ENCODE measurements around the gene SPTAN1.

Gene SPTAN1

DNA sequence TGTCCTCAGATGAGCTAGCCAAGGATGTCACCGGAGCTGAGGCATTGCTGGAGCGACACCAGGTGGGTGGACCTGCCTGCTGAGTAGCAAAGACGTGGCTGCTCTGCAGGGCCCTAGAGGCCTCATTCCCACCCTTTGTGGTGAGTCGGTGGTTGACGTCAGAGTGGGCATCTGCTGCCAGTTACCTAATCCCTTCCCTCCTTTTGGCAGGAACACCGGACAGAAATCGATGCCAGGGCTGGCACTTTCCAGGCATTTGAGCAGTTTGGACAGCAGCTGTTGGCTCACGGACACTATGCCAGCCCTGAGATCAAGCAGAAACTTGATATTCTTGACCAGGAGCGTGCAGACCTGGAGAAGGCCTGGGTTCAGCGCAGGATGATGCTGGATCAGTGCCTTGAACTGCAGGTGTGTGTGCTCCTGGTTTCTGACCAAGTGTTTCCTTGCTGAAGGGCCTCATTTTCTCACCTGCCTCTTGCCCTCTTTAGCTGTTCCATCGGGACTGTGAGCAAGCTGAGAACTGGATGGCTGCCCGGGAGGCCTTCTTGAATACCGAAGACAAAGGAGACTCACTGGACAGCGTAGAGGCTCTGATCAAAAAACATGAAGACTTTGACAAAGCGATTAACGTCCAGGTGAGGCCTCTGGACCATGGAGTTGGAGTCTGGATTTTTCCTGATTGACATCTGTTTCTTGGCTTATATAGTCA, 55.4 kb downstream of the SPTAN1 start:
- no peak for DNase-seq

DNA sequence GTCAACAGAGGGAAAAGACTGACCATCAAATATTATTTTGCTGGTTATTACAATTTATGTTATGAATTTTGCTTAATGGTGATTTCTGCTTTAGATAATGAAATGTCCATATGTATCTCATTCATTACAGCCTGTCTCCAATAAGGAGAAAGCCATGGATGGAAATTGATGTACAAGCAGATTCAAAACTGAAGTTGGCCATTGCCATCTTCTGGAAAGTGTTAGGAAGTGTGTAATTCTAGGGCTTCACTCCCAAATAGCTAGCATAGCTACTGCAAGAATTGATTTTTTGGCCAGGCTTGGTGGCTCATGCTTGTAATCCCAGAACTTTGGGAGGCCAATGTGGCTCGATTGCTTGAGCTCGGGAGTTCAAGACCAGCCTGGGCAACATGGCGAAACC, 58.5 kb downstream of the SPTAN1 start:
- DNase-seq = no peak

DNA sequence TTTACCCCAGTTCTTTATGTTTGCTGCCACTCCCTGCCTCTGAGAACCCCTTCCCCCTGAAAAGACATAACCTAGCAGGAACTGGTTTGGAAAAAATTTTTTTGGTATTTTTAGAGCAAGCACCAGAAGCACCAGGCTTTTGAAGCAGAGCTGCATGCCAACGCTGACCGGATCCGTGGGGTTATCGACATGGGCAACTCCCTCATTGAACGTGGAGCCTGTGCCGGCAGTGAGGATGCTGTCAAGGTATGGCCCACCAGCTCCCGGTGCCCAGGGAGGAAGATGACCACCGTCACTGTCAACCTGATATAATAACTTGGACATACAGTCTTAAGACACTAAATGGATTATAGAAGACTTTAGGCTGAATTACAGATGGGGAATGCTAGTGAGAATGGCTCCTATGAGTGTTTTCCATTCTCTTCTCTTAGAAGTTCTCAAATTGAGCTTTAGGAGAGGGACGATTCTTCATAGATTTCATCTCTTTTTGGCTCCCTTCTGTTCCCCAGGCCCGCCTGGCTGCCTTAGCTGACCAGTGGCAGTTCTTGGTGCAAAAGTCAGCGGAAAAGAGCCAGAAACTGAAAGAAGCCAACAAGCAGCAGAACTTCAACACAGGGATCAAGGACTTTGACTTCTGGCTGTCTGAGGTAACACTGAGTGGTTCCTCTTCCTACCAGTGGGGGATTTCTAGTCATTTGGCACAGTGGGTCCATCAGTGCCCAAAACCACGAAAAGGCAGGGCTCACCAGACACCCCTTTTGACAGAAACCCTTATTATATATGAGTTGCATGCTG, 59.4 kb downstream of the SPTAN1 start:
- DNase-seq = no peak

DNA sequence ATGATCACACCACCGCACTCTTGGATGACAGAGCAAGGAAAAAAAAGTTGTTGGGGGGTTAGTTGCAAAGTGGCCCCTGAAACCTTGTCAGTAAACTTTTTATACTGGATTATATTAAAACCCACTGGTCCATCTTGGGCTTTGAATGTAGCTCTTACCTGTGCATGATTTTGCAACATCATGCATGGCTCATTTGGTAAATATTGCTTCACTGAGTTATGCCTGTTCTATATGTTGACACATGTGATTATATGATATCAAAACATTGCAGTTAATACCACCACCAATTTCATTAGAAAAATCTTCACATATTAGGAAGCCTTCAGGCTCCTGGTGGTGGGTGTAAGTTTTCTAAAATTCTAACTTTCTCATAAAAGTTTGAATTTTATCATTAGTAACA, 62.3 kb downstream of the SPTAN1 start:
- DNase-seq = no peak

DNA sequence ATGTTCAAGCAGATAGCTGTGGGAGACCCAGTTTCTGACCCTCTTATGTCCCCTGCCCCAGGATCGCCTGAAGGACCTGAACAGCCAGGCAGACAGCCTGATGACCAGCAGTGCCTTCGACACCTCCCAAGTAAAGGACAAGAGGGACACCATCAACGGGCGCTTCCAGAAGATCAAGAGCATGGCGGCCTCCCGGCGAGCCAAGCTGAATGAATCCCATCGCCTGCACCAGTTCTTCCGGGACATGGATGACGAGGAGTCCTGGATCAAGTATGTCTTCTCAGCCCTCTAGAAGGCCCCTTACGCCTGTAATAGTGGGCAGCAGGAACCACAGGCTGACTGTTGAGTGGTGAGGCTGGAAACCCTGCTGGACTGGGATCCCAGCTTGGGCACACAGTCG, 63.2 kb downstream of the SPTAN1 start:
- no peak for DNase-seq

DNA sequence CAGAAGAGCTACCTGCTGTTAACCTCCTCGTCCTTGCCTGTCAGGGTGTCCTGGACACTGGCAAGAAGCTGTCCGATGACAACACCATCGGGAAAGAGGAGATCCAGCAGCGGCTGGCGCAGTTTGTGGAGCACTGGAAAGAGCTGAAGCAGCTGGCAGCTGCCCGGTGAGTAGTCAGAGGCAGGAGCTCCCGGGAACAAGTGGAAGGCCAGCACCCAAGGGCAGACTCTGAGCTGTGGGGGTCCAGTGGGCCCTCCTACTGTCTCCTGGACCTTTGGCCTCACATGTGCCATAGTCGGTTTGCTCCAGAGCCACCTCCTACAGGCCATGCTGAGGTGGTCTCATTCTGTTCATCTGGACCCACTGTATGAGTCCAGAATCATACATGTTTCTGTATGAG, 65.6 kb downstream of the SPTAN1 start:
- no peak for DNase-seq

DNA sequence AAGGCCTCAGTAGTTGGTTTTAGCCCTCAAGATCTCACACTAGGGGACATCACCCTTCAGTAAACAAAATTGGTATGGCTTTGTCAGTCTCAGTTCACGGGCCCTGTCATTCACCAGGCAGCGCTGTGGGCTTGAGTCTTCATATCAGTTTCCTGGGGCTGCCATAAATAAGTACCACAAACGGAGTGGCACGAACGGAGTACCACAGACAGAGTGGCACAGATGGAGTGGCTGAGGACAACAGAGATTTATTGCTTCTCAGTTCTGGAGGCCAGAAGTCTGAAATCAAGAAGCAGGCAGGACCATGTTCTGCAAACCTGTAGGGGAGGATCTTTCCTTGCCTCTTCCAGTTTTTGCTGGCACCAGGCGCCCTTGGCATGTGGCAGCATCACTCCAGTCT, 66.7 kb downstream of the SPTAN1 start:
- DNase-seq = no peak

DNA sequence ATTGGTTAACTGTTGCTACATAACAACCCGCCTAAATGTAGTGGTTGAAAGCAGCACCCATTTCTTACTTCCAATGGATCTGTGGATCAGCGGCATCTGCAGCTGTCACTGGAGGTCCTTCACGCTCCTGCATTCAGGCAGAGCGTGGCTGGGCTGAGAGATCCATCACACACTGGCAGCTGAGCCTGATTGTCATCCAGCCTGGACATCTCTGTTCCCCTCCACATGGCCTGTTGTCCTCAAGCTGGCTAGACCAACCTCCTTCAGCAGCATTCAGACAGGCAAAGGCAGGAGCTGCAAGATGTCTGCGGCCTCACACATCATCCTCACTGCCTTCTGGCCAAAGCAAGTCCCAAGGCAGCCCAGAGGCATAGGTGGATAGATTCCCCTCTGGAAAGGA, 67.4 kb downstream of the SPTAN1 start:
- no peak for DNase-seq

DNA sequence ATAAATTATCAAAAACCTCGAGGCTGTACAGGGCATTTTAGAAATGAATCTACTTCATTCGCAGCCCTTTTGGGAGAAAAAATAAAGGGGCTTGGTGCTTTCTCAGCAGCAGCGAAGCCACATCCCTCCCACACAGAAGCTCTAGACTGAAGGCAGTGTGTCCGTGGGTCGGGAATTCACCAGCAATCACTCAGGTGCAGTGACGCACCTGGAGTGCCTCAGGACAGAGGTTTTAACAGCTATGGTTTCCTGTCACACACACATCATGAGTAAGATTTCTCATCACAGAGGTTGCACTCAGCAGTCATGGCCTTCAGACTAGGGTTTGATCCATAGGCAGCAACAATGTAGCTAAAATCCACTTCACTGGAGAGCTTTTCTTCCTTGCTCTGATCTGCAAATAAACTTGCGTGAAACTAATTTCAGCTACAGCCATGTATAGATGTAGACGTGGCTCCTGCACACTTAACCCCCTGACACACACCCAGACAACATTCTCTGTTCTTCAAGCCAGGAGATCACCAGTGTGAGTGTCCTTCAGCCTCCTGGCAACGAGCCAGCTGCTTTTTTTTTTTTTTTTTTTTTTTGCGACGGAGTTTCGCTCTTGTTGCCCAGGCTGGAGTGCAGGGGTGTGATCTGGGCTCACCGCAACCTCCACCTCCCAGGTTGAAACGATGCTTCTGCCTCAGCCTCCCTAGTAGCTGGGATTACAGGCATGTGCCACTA, 69.5 kb downstream of the SPTAN1 start:
- no peak for DNase-seq

DNA sequence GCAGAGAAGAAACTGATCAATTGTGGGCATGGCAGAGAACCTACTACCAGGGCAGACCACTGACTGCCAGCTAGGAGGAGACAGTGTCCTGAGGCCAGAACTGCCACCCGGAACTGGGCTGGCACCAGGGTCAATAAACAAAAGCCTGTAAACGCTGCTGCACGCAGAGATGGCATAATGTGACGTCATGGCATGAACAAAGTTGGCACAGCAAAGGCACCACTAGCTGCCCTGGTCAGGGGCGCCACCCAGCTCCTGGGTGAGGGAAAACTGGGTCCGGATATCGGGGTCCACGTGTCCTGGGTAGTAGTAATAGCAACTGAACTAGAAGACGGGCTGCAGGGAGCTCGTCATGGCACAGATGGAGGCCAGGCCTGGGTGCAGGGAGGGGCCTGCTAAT, 72.2 kb downstream of the SPTAN1 start:
- no peak for DNase-seq

DNA sequence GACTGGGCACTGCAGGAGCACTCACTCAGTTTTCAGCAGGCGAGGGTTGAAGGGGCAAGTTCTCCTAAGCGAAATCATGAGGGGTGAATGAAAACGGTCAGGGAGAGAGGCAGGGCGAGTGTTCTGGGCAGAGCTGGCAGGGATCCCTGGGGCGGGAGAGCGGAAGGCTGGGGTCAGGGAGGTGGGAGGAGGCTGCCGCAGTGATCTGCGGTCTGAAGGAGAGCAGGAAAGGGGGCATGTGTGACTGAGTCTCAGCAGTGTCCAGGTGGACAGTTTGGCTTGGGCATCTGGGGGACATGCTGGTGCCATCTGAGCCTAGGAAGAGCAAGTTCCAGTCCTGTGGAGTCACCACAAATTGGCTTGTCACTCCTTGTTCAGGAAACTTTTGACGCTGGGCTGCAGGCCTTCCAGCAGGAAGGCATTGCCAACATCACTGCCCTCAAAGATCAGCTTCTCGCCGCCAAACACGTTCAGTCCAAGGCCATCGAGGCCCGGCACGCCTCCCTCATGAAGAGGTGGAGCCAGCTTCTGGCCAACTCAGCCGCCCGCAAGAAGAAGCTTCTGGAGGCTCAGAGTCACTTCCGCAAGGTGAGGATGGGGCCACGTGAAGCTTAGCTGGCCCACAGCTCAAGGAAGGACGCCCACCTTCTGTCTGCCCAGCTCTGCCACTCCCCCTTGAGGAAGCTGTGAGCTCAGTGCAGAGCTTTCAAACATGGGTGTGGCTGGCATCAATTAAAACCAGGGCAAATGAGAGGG, 73.2 kb downstream of the SPTAN1 start:
- DNase-seq = no peak

DNA sequence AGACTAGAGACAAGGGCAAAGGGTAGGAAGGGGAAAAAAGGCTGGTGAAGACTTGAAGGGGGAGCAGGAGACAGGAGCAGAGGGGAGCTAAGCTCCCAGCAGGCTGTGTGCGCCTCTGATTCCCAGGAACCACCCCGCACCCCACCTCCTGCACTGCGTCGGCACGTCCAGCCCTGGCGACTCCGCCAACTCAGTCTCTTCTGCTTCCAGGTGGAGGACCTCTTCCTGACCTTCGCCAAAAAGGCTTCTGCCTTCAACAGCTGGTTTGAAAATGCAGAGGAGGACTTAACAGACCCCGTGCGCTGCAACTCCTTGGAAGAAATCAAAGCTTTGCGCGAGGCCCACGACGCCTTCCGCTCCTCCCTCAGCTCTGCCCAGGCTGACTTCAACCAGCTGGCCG, 73.8 kb downstream of the SPTAN1 start:
- no peak for DNase-seq

DNA sequence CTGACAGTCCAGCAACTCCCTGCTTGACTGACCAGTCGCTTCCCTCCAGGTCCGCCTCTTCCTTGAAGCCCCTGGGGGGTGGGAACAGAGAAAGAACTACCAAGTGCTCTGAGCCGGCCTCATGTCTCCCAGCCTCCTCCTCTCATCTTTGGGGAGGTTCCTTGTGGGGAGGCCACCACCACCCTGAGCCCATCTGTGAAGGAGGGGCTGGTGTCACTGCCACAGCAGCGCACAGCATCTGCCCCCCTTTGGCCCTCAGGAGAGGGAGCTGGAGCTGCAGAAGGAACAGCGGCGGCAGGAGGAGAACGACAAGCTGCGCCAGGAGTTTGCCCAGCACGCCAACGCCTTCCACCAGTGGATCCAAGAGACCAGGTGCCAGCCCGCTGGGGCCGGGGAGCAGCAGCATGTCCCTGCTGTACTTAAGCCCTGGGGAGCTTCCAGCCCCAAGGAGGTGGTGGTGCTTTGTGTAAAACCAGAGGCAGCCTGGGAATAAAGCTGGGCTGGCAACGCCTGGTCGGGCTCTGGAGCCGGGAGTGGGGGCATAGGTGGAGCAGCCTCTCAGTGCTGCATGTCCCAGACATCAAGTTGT, 74.8 kb downstream of the SPTAN1 start:
- no peak for DNase-seq

DNA sequence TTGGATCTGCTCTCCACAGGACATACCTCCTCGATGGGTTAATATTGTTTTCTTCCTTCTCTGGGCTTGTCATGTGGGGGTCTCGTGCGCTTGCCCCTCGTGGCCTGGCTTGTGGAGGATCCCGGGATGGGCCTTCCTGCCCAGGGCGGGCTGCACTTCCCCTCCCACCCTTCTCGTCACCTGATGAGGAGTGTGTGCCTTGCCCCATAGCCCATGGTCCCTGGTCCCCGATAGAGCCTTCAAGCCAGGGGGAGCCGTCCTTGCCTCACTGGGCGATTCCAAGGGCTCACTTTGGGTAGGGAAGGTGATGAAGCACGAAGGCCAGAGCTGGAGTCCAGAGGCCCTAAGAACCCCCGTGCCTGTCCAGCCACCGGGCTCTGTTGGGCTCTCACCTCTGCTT, 75.5 kb downstream of the SPTAN1 start:
- DNase-seq = no peak

DNA sequence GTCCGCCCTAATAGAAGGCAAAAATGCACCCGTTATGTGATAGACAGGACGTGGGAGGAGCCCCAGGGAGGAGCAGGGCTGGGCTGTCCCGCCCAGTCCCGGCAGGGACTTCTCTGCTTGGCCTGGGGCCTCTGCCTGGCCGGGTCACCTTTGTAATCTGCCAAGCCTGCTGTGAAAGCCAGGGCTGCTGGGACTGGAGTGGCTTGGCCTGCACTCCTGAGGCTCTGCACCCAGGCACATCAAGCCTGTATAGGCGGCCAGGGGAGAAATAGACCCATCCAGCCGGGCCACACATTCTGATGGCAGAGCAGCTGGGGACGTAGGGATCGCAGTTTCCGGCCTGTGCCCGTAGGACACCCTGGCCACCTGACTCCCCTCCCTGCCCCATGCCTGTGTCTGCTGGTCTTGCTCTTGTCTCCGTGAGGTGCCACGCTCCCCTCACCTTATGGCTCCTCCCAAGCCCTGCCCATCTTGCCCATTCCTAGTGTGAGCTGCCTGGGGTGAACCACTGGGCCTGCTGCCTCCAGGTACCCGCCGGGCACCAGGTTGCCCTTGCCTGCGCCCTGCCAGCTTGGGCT, 76.2 kb downstream of the SPTAN1 start:
- DNase-seq = no peak

DNA sequence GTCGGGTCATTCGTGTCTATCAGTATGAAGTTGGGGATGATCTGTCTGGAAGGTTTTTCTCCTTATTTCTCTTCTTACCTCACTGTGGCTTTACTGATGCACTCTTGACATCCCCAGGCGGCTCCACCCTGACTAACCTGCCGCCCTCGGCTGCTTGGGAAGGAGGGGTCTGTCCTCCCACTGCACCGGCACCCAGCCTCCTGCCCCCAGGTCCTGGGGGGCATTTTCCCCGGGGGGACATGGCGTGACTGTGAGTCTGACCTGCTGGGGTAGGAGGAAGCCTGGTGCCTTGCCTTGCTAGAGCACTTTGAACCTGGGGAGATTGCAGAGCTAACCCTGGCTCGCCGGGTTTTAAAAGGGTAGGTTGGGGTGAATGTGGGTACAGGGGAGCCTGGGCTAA, 76.7 kb downstream of the SPTAN1 start:
- DNase-seq = no peak

DNA sequence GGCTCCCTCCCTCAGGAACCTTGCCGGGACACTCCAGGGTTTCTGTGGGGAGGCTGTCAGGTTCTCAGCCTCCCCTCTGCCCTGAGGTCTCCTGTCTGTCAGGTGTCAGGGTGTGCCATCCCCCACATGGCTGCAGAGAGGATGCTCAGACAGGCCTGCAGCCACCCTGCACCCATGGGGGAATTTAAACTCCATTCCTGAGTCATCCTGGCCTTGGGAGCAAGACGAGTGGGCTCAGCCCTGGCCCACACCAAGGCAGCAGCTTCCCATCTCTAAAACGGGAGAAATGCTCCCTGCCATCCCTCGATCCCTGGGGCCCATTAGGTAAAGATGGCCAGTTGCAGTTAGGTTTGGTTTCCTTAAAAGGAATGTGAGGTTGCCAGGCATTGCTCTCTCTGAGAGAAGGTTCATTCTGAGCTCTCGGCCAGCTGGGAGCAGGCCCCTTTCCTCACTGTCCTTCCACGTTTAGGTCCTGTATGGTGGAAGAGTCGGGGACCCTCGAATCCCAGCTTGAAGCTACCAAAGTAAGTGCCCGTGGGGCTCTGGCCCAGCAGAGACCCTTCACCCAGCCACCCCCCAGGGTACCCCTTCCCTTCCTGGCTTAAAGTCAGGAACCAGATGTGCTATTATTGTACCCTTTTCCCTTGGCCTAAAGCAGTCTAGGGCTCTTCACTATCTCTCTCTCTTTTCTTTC, 77.6 kb downstream of the SPTAN1 start:
- DNase-seq = no peak

DNA sequence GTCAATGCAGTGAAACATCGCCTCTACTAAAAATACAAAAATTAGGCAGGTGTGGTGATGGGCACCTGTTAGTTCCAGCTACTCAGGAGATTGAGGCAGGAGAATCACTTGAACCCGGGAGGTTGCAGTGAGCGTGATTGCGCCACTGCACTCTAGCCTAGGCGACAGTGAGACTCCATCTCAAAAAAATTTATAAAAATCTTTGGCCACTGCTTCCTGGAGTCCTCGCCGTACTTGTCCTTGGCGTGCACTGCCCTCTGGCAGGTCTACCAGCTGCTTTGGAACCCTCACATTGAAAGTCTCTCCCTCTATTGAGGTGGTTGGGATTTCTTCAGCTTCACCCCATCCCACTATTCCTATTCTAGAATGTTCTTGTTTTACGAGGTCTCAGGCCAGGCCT, 79.2 kb downstream of the SPTAN1 start:
- no peak for DNase-seq

DNA sequence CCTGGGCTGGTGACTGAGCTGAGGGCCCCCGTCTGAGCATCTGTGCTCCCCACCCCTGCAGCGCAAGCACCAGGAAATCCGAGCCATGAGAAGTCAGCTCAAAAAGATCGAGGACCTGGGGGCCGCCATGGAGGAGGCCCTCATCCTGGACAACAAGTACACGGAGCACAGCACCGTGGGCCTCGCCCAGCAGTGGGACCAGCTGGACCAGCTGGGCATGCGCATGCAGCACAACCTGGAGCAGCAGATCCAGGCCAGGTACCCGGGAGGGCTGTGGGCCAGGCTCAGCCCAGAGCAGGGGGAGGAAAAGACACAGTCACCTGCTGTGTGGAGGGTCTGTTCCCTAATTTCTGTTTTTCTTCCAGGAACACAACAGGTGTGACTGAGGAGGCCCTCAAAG, 79.7 kb downstream of the SPTAN1 start:
- DNase-seq = no peak

DNA sequence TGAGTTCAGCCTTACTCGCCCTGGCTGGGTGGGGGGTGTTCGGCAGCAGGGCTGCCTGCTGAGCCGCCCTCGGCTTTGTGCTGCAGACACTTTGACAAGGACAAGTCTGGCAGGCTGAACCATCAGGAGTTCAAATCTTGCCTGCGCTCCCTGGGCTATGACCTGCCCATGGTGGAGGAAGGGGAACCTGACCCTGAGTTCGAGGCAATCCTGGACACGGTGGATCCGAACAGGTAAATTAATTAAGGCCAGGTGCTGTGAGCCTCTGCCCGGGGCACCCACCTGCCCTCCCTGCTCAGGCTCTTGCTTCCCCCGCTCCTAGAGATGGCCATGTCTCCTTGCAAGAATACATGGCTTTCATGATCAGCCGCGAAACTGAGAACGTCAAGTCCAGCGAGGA, 80.1 kb downstream of the SPTAN1 start:
- no peak for DNase-seq

DNA sequence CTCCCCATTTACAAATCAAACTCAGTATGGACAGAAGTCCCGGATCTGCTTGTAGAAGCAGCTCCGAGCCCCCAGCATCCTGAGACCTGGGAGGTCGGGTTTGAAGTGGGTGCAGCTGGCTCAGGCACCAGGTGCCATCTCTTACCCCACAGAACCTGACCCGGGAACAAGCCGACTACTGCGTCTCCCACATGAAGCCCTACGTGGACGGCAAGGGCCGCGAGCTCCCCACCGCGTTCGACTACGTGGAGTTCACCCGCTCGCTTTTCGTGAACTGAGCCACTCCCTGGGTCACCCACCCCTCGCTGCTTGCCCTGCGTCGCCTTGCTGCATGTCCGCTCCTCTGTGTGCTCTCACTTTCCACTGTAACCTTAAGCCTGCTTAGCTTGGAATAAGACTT, 80.7 kb downstream of the SPTAN1 start:
- DNase-seq = no peak

DNA sequence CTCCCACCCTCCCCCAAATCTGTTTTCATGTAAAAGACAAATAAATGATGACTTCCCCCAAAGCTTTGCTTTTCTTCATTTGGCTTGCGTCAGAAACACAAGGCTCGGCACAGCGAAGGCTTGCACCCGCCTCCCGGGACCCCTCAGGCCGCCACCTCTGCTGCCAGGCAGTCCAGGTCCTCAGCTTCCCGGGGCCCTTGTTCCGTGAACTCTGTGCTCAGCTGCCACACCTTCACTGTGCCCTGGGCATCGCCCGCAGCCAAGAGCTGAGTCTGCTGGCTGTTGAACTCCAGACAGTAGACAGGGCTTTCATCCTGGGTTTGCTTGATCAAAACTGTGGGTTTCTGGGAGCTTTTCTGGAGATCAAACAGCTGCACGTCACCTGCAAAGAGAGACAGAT, 81.2 kb downstream of the SPTAN1 start:
- no peak for DNase-seq

Measured in CD4-positive, alpha-beta T cell treated with Interleukin-1 beta for 1 hour (primary cell).